KBM-7 (cell line): ENCODE results near the gene GPER1.
A peak's percentile ranks its signal among the peaks of the same experiment; 100 is the strongest.

Experiments
- DNase-seq: peaks from one replicate; pipeline ENCODE4 v3.0.0-alpha.2; 2015
- in situ Hi-C: fragments of 300-500 bp; cut with MboI; formaldehyde crosslinking; loops from 2 replicates; pipeline ENCODE4 v1.14.3; 2020; ENCODE audit warnings: low sequenced_read_pairs, low pct_unique_long_range_greater_than_20kb, mixed read lengths

GPER1 gene

GRCh38 chr7:1083729-1084657 lies 3.9 kb upstream of the GPER1 start:
- in situ Hi-C loops: no loop called here

GRCh38 chr7:1085266-1085665 lies 2.6 kb upstream of the GPER1 start:
- no peak for DNase-seq
- in situ Hi-C loops: no loop called here

More at GRCh38 chr7:1083729-1084657, 3.9 kb upstream of the GPER1 start:
- no peak for DNase-seq

- in situ Hi-C loops: no loop called here
- no peak for DNase-seq
Observed at GRCh38 chr7:1085910-1086421, 1.9 kb upstream of the GPER1 start.

GRCh38 chr7:1086588-1087464 lies 1.1 kb upstream of the GPER1 start:
- peak; percentile 69 for DNase-seq
- in situ Hi-C loops: no loop called here

- no peak for DNase-seq
Observed at GRCh38 chr7:1087465-1087814, 473 bp upstream of the GPER1 start.

GRCh38 chr7:1090236-1090635 lies 2.3 kb downstream of the GPER1 start:
- in situ Hi-C loops: no loop called here
- DNase-seq: no peak

More at GRCh38 chr7:1087465-1087814, 473 bp upstream of the GPER1 start:
- in situ Hi-C loops: no loop called here

- no peak for DNase-seq
- in situ Hi-C loops: no loop called here
Observed at GRCh38 chr7:1090686-1091643, 3.1 kb downstream of the GPER1 start.

GRCh38 chr7:1091644-1092027 lies 3.7 kb downstream of the GPER1 start:
- DNase-seq: no peak
- in situ Hi-C loops: no loop called here

GRCh38 chr7:1092161-1092632 lies 4.3 kb downstream of the GPER1 start:
- in situ Hi-C loops: no loop called here
- DNase-seq: no peak

- in situ Hi-C loops: no loop called here
- DNase-seq: no peak
Observed at GRCh38 chr7:1092806-1093501, 5.0 kb downstream of the GPER1 start.

GRCh38 chr7:1093502-1093843 lies 5.6 kb downstream of the GPER1 start:
- in situ Hi-C loops: no loop called here
- no peak for DNase-seq

- in situ Hi-C loops: no loop called here
- no peak for DNase-seq
Observed at GRCh38 chr7:1093916-1094508, 6.1 kb downstream of the GPER1 start.

GRCh38 chr7:1094870-1095269 lies 7.0 kb downstream of the GPER1 start:
- DNase-seq: no peak
- in situ Hi-C loops: no loop called here

- in situ Hi-C loops: no loop called here
- DNase-seq: no peak
Observed at GRCh38 chr7:1095621-1096155, 7.8 kb downstream of the GPER1 start.

GRCh38 chr7:1096156-1097119 lies 8.5 kb downstream of the GPER1 start:
- DNase-seq: no peak

GRCh38 chr7:1097120-1097504 lies 9.2 kb downstream of the GPER1 start:
- no peak for DNase-seq
- in situ Hi-C loops: no loop called here

More at GRCh38 chr7:1096156-1097119, 8.5 kb downstream of the GPER1 start:
- in situ Hi-C loops: no loop called here
